ENCODE data around the gene DTNB. TPM values are rescaled to one million over a fixed set of nuclear protein-coding genes. Genes with fewer than 3 reads are reported as not detected.
A peak's percentile ranks its signal among the peaks of the same experiment; 100 is the strongest.

DTNB gene
- total RNA-seq, 4 donors from 2014 or later, result 5.2 to 9.9 (median 9.2) TPM

- DNase-seq (ENCODE audit: low spot score) (no peak), ATAC-seq (ENCODE audit: low FRiP score) (no peak)
- TF ChIP-seq CTCF (IDR thresholded peaks at IDR 0.05), result no peak
Observed at GRCh38 chr2:25619185-25619584, 54.2 kb downstream of the DTNB start.

- DNase-seq (ENCODE audit: low spot score) (no peak), ATAC-seq (ENCODE audit: low FRiP score) (peak; percentile 73)
- no peak for TF ChIP-seq CTCF (IDR thresholded peaks at IDR 0.05)
Observed at GRCh38 chr2:25618676-25619075, 54.7 kb downstream of the DTNB start.

DNA sequence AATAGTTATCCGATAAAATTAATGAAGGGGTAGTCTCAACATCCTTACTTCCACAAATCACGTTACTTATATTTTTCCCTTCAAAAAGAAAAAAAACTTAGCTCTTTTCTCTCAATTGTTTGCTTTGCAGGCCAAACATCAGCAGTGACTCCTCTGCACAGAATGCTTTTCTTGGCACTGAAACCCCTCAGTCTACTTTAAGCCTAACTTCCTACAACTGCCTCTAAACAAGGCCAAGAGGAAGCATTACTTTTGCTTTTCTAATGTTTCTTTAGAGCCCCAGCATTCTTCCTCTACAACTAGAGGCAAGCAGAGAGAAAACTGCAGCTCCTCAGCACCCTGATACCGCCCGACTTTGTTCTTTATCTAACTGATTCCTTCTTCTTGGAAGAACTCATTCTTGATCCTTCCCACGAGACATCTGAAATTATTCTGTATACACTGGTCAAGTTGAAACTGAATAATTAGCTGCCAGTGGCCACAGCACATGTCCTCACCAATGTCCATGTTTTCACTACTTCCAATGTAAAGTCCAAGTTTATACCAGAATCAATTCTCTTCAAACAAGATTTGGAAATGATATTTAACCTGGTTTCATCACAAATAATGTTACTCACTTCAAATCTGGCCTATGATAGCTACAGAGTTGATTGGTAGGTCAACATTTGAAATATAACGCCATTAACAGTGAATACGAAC is 55.3 kb downstream of the DTNB start:
- DNase-seq (ENCODE audit: low spot score) (no peak), ATAC-seq (ENCODE audit: low FRiP score) (no peak)
- no peak for TF ChIP-seq CTCF (IDR thresholded peaks at IDR 0.05)

DNA sequence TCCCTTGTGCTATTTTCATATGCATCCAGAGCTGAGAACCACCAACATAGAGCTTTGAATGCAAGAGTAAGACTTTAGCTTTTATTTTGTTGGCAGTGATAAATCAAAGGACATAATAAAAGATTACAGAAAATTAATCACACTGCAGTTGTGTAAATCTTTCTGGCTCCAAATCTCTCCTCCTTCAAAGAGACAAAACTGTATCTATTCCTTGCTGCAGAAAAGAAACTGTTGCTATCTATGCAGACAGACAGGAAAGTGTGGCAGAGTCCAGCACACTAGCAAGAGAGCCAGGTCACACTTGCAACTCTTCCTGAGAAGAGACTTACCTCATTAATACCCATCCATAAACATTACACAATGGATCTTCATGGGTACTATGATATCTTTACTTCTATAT is 57.5 kb downstream of the DTNB start:
- ATAC-seq (ENCODE audit: low FRiP score) (no peak), DNase-seq (ENCODE audit: low spot score) (no peak)
- TF ChIP-seq CTCF (IDR thresholded peaks at IDR 0.05), result no peak

GRCh38 chr2:25615386-25615785 is 58.0 kb downstream of the DTNB start:
- no peak for TF ChIP-seq CTCF (IDR thresholded peaks at IDR 0.05)
- no peak for ATAC-seq (ENCODE audit: low FRiP score)
- DNase-seq (ENCODE audit: low spot score), result no peak

- ATAC-seq (ENCODE audit: low FRiP score) (no peak), DNase-seq (ENCODE audit: low spot score) (no peak)
- no peak for TF ChIP-seq CTCF (IDR thresholded peaks at IDR 0.05)
Observed at GRCh38 chr2:25614711-25615110, 58.7 kb downstream of the DTNB start.

- TF ChIP-seq CTCF (IDR thresholded peaks at IDR 0.05), result no peak
- no peak for ATAC-seq (ENCODE audit: low FRiP score)
- no peak for DNase-seq (ENCODE audit: low spot score)
Observed at GRCh38 chr2:25608718-25609117, 64.7 kb downstream of the DTNB start.
